Endodermal cell (in vitro differentiated cells): Measurements from ENCODE around the gene HACE1. TPM values are rescaled to one million over a fixed set of nuclear protein-coding genes. Genes with fewer than 3 reads are reported as not detected.

ENCODE experiments used
- DNase-seq: peaks from one replicate; pipeline ENCODE4 v3.0.0-alpha.2; 2017
- H3K27ac ChIP-seq: 2 replicates; pipeline ENCODE4 v1.5.1; 2013; ENCODE audit warnings: mild to moderate bottlenecking, low read depth, low read length, moderate library complexity
- H3K27me3 ChIP-seq: 2 replicates; pipeline ENCODE4 v1.6.1; 2013; ENCODE audit warnings: mild to moderate bottlenecking, low read length, moderate library complexity; ENCODE audit not compliant: insufficient read depth, control insufficient read depth, poor library complexity, severe bottlenecking
- H3K36me3 ChIP-seq: 2 replicates; pipeline ENCODE4 v1.7.0; 2013; ENCODE audit warnings: mild to moderate bottlenecking, low read length, moderate library complexity; ENCODE audit not compliant: control insufficient read depth, insufficient read depth
- H3K4me1 ChIP-seq: one replicate; pipeline ENCODE4 v1.7.0; 2013; ENCODE audit warnings: low read length; ENCODE audit not compliant: control insufficient read depth, insufficient read depth
- H3K4me3 ChIP-seq: 2 replicates; pipeline ENCODE4 v1.5.1; 2013; ENCODE audit warnings: mild to moderate bottlenecking, low read length, moderate library complexity
- H3K9ac ChIP-seq: 2 replicates; pipeline ENCODE4 v1.6.1; 2013; ENCODE audit warnings: mild to moderate bottlenecking, low read length, moderate library complexity; ENCODE audit not compliant: poor library complexity, severe bottlenecking; ENCODE audit errors: extremely low read depth
- H3K9me3 ChIP-seq: 2 replicates; pipeline ENCODE4 v1.6.1; 2013; ENCODE audit warnings: mild to moderate bottlenecking, low read length, moderate library complexity; ENCODE audit not compliant: control insufficient read depth
- H3K27ac Mint-ChIP-seq: 2 replicates; pipeline ENCODE4 v1.8.0; 2020; ENCODE audit warnings: mixed read lengths
- H3K27me3 Mint-ChIP-seq: 2 replicates; pipeline ENCODE4 v1.8.0; 2021; ENCODE audit warnings: mild to moderate bottlenecking, mixed read lengths; ENCODE audit not compliant: insufficient read depth
- H3K36me3 Mint-ChIP-seq: 2 replicates; pipeline ENCODE4 v1.8.0; 2020; ENCODE audit warnings: low read depth, mixed read lengths
- H3K4me1 Mint-ChIP-seq: 2 replicates; pipeline ENCODE4 v1.8.0; 2020; ENCODE audit warnings: mixed read lengths
- H3K4me3 Mint-ChIP-seq: 2 replicates; pipeline ENCODE4 v1.8.0; 2020; ENCODE audit warnings: mild to moderate bottlenecking, moderate library complexity, mixed read lengths
- H3K9me3 Mint-ChIP-seq: 2 replicates; pipeline ENCODE4 v1.8.0; 2020; ENCODE audit warnings: mild to moderate bottlenecking, mixed read lengths
- CTCF ChIP-seq: fragments of 200-600 bp; sonication (generic); conservative IDR thresholded peaks from 2 replicates; pipeline ENCODE4 v1.5.0; 2021; ENCODE audit warnings: antibody characterized with exemption, mild to moderate bottlenecking
- WGBS, 2 experiments: methylation state at CpG; one replicate each; pipeline versions ENCODE4 v1.1.5 to v1.1.7; 2013; ENCODE audit warnings: missing lambda C conversion rate in 2 of 2, mixed read lengths in 1 of 2; ENCODE audit not compliant: insufficient coverage in 1 of 2, insufficient read length in 1 of 2; 5-methylcytosine and 5-hydroxymethylcytosine counted together
- long read RNA-seq, 4 experiments: library from polyadenylated mRNA in 2 of 4; library from RNA in 1 of 4; library from capped mRNA in 1 of 4; stranded (forward) in 3 of 4; unstranded in 1 of 4; transcript quantifications; one replicate each; pipeline ENCODE4 v2.0.0, GENCODE V29; 2020 to 2021; ENCODE audit warnings: inconsistent platforms in 1 of 4
- polyA plus RNA-seq, 2 experiments: library from polyadenylated mRNA; stranded (reverse); fragments of 50-300 nt; gene quantifications; one replicate each; pipeline ENCODE4 v1.2.3, GENCODE V29; 2013
- total RNA-seq, 2 donors: library from RNA; stranded (reverse); fragmentation: NEBNext Ultra II Directional in 1 of 2; extraction: Animal tissue kit (Norgen Biotek cat#: 25700) in 1 of 2; gene quantifications; 2 replicates in 1 of 2; 3 replicates in 1 of 2; pipeline ENCODE4 v1.2.1, GENCODE V29; 2021

HACE1 gene
- total RNA-seq: 10 to 100 TPM; 23.7 to 30.1 TPM
- 24.4 TPM for polyA plus RNA-seq (2013, experiment 1 of 2)
- polyA plus RNA-seq (2013, experiment 2 of 2): 23.4 TPM
- long read RNA-seq, experiment 1, full-length matches to known transcripts: 1 of 11 reads
- long read RNA-seq, experiment 1, partial matches to known transcripts: 1 of 11 reads
- long read RNA-seq, experiment 1, other reads (novel, unspliced or antisense): 9 of 11 reads
- long read RNA-seq, experiment 2, full-length matches to known transcripts: 17 of 49 reads
- long read RNA-seq, experiment 2, partial matches to known transcripts: 3 of 49 reads
- long read RNA-seq, experiment 2, other reads (novel, unspliced or antisense): 29 of 49 reads
- long read RNA-seq, experiment 3, full-length matches to known transcripts: 55 of 94 reads
- long read RNA-seq, experiment 3, partial matches to known transcripts: 5 of 94 reads
- long read RNA-seq, experiment 3, other reads (novel, unspliced or antisense): 34 of 94 reads
- long read RNA-seq, experiment 4, partial matches to known transcripts: 3 of 3 reads
- long read RNA-seq, experiment 4, other reads (novel, unspliced or antisense): 0 of 3 reads

GRCh38 chr6:104859225-104860146, at the start of gene HACE1:
Gene HACE1 (minus strand): TSS chr6:104859919. CDS start chr6:104859642, 277 bp downstream.
- H3K27ac Mint-ChIP-seq: peak within 1 kb of the TSS; percentile 84
- peak; percentile 98 for DNase-seq
- TF ChIP-seq CTCF: peak; percentile 66
- H3K4me1 Mint-ChIP-seq: peaks cover 6% of the 10 kb centered on the region
- H3K9me3 Mint-ChIP-seq: no peaks in the 10 kb centered on the region
- Histone ChIP-seq H3K9ac (peak within 1 kb of the TSS; percentile 71), H3K4me3 (peak within 1 kb of the TSS; percentile 95), H3K4me1 (no peaks in the 10 kb centered on the region), H3K36me3 (no peaks in the 10 kb centered on the region), H3K27ac (peak within 1 kb of the TSS; percentile 70), H3K9me3 (no peaks in the 10 kb centered on the region), H3K27me3 (no peaks in the 10 kb centered on the region)
- no peaks in the 10 kb centered on the region for H3K27me3 Mint-ChIP-seq
- H3K4me3 Mint-ChIP-seq: peak within 1 kb of the TSS; percentile 90
- WGBS, 2 experiments: 0 to 2% methylated on average over 26 to 89 of the region's 89 CpGs
- H3K36me3 Mint-ChIP-seq: no peaks in the 10 kb centered on the region

GRCh38 chr6:104908888-104909525, 49.3 kb upstream of the HACE1 start:
- H3K36me3 Mint-ChIP-seq: no peaks in the 10 kb centered on the region
- Histone ChIP-seq H3K9me3 (no peaks in the 10 kb centered on the region), H3K4me3 (no peak overlapping the region), H3K27me3 (no peaks in the 10 kb centered on the region), H3K4me1 (no peaks in the 10 kb centered on the region), H3K27ac (no peak overlapping the region), H3K9ac (no peak overlapping the region), H3K36me3 (no peaks in the 10 kb centered on the region)
- no peaks in the 10 kb centered on the region for H3K4me1 Mint-ChIP-seq
- no peaks in the 10 kb centered on the region for H3K27me3 Mint-ChIP-seq
- DNase-seq: peak; percentile 47
- 86 to 96% methylated on average over 1 to 2 of the region's 2 CpGs for WGBS, 2 experiments
- H3K4me3 Mint-ChIP-seq: no peak overlapping the region
- H3K9me3 Mint-ChIP-seq: peaks cover 9% of the 10 kb centered on the region
- TF ChIP-seq CTCF: no peak
- peak overlapping the region; percentile 33 for H3K27ac Mint-ChIP-seq
